Heart left ventricle (tissue), 16 donors: ENCODE data around the gene XXYLT1. TPM values are rescaled to one million over a fixed set of nuclear protein-coding genes. Genes with fewer than 3 reads are reported as not detected.

Experiments
- ATAC-seq, 4 donors: fragments of 200-7000 bp; cut with Tn5 transposase; one replicate each; pipeline ENCODE4 v1.9.1; 2020 to 2022; ENCODE audit warnings: moderate library complexity in 4 of 4, mild to moderate bottlenecking in 3 of 4, moderate number of reproducible peaks in 1 of 4
- DNase-seq, 5 donors: peaks; one replicate each; pipeline ENCODE4 v3.0.0-alpha.2; 2020
- H3K27ac ChIP-seq, 12 donors: fragments of 200-600 bp; sonication (generic) in 4 of 12; one replicate each; pipeline versions ENCODE4 v1.5.0 to v1.8.0; 2016 to 2022; ENCODE audit warnings: mild to moderate bottlenecking in 2 of 12
- H3K27me3 ChIP-seq, 9 donors: fragments of 200-600 bp; sonication (generic) in 2 of 9; one replicate each; pipeline versions ENCODE4 v1.5.1 to v1.8.0; 2016 to 2022; ENCODE audit warnings: mild to moderate bottlenecking in 3 of 9
- H3K36me3 ChIP-seq, 9 donors: fragments of 200-600 bp; sonication (generic) in 2 of 9; one replicate each; pipeline versions ENCODE4 v1.5.0 to v1.8.0; 2018 to 2022; ENCODE audit warnings: mild to moderate bottlenecking in 2 of 9
- H3K4me1 ChIP-seq, 12 donors: fragments of 200-600 bp; sonication (generic) in 4 of 12; one replicate each; pipeline versions ENCODE4 v1.5.0 to v1.8.0; 2016 to 2022; ENCODE audit warnings: mild to moderate bottlenecking in 3 of 12
- H3K4me3 ChIP-seq, 12 donors: fragments of 200-600 bp; sonication (generic) in 4 of 12; one replicate each; pipeline versions ENCODE4 v1.5.0 to v1.8.0; 2017 to 2022; ENCODE audit warnings: mild to moderate bottlenecking in 9 of 12, moderate library complexity in 4 of 12
- H3K9me3 ChIP-seq, 12 donors: fragments of 200-600 bp; sonication (generic) in 4 of 12; one replicate each; pipeline versions ENCODE4 v1.5.0 to v1.8.0; 2016 to 2022; ENCODE audit warnings: mild to moderate bottlenecking in 1 of 12
- POLR2A ChIP-seq, 2 donors: fragments of 450-650 bp; IDR thresholded peaks; one replicate each; pipeline ENCODE4 v1.6.1; 2017; ENCODE audit warnings: antibody characterized with exemption in 2 of 2, mild to moderate bottlenecking in 2 of 2, moderate library complexity in 2 of 2
- WGBS, 4 donors: extraction: QIAGEN DNeasy Blood & Tissue Kit in 2 of 4; methylation state at CpG; one replicate each; pipeline versions ENCODE4 v1.1.5 to v1.1.7; 2013 to 2018; 5-methylcytosine and 5-hydroxymethylcytosine counted together
- intact Hi-C, 10 donors: fragments of 100-400 bp; cut with DNase I; formaldehyde crosslinking; loops; one replicate each; pipeline versions ENCODE4 v1.11.1 to v1.14.2; 2022
- polyA plus RNA-seq, 2 donors: library from polyadenylated mRNA; stranded (reverse); fragments of 200-250 nt; gene quantifications; one replicate each; pipeline ENCODE4 v1.2.3, GENCODE V29; 2013
- total RNA-seq, 9 donors: library from RNA; depleted of rRNA in 2 of 9; stranded (reverse); fragments of >200 nt in 2 of 9; fragmentation: NEBNext Ultra II Directional in 3 of 9; extraction: Animal tissue kit (Norgen Biotek cat#: 25700) in 3 of 9; gene quantifications; one replicate each; pipeline versions ENCODE4 v1.1.0 to v1.2.4, GENCODE V29; 2016 to 2023
- TF ChIP-seq, protein P1 (sequence below), 12 donors: fragments of 200-600 bp; sonication (generic) in 4 of 12; IDR thresholded peaks; one replicate each; pipeline versions ENCODE4 v1.5.0 to v1.8.0; 2018 to 2022; ENCODE audit warnings: antibody characterized with exemption in 12 of 12, mild to moderate bottlenecking in 5 of 12
- donor health status: ischemic (EF 13 %, LVEDD 7.1; RV severe dilation, severe dysfunction).
- donor health status: healthy with polysubstance abuse.
- donor health status: DM: no; HTN: yes; CAD: no.
- donor health status: DM: no; HTN: no; CAD: no.
- donor health status: ischemic (EF 25% LVEDD 6.9; RV normal size, moderate dysfunction).
- donor health status: ischemic (EF 25% LVEDD 5.7; RV mildly dilated, moderate dysfunction).
- donor health status: healthy.
- donor health status: DM: yes; HTN: yes; CAD: no.
- donor health status: ischemic (EF 35%, LVEDD 5.7; RV mildly dilated, moderate dysfunction).
- donor health status: nonischemic (EF 11% LVEDD 7.7; RV severe dilation, severe dysfunction).
- donor health status: DM: yes; HTN: yes; CAD: no.
- donor health status: PGD.
- donor health status: ischemic (EF 29% LVEDD 5.4; RV normal size, mild dysfunction).
- donor health status: nonischemic (EF 23%, LVEDD 6.1; RV moderate dilation, normal function).

Gene XXYLT1
- total and polyA plus RNA-seq, 11 donors: 1.9 to 8.6 (median 4.8) TPM

DNA sequence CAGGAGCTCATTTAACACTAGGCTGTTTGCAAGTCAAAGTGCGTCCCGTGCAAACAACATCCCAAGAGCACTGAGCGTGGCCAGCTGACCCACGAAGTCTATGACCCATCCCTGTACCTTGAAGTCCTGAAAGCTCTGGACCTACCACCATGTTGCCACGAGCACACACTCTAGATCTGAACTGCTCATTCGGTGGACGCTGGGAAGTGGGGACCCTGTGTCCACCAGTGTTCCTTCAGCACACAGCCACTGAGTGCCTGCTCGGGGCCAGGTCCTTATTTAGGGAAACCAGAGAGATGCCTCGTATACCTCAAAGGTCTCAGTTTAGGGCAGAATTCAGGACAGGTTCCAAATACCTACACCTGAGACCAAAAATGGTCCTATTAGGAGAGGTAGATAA, 236.9 kb downstream of the XXYLT1 start:
- 75 to 88% (median 80%) methylated on average over 4 to 9 of the region's 9 CpGs for WGBS, 4 donors
- Histone ChIP-seq H3K27me3 (no peaks in the 10 kb centered on the region), H3K36me3 (no peaks in the 10 kb centered on the region), H3K9me3 (peaks cover 0 to 5% (median 0%) of the 10 kb centered on the region in 12 donors), H3K27ac (no peak overlapping the region), H3K4me1 (peaks cover 0 to 33% (median 6%) of the 10 kb centered on the region in 12 donors), H3K4me3 (no peak overlapping the region)
- intact Hi-C loops: no loop called here
- no peak for ATAC-seq
- no peak for TF ChIP-seq POLR2A (IDR thresholded peaks at IDR 0.05)
- TF ChIP-seq, protein P1, sequence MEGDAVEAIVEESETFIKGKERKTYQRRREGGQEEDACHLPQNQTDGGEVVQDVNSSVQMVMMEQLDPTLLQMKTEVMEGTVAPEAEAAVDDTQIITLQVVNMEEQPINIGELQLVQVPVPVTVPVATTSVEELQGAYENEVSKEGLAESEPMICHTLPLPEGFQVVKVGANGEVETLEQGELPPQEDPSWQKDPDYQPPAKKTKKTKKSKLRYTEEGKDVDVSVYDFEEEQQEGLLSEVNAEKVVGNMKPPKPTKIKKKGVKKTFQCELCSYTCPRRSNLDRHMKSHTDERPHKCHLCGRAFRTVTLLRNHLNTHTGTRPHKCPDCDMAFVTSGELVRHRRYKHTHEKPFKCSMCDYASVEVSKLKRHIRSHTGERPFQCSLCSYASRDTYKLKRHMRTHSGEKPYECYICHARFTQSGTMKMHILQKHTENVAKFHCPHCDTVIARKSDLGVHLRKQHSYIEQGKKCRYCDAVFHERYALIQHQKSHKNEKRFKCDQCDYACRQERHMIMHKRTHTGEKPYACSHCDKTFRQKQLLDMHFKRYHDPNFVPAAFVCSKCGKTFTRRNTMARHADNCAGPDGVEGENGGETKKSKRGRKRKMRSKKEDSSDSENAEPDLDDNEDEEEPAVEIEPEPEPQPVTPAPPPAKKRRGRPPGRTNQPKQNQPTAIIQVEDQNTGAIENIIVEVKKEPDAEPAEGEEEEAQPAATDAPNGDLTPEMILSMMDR (IDR thresholded peaks at IDR 0.05): no peak
- DNase-seq: no peak

GRCh38 chr3:195033531-195034091, 237.3 kb downstream of the XXYLT1 start:
- Histone ChIP-seq H3K4me3 (no peak overlapping the region), H3K9me3 (peaks cover 0 to 5% (median 0%) of the 10 kb centered on the region in 12 donors), H3K36me3 (no peaks in the 10 kb centered on the region), H3K4me1 (peaks cover 0 to 36% (median 6%) of the 10 kb centered on the region in 12 donors), H3K27me3 (no peaks in the 10 kb centered on the region), H3K27ac (no peak overlapping the region)
- ATAC-seq: no peak
- WGBS, 4 donors: 71 to 85% (median 79%) methylated on average over 9 to 12 of the region's 12 CpGs
- no peak for TF ChIP-seq POLR2A (IDR thresholded peaks at IDR 0.05)
- TF ChIP-seq, protein P1 (IDR thresholded peaks at IDR 0.05): no peak
- no peak for DNase-seq
- intact Hi-C loops: no loop called here

GRCh38 chr3:195032955-195033354, 238.0 kb downstream of the XXYLT1 start:
- Histone ChIP-seq H3K27ac (no peak overlapping the region), H3K4me3 (no peak overlapping the region), H3K27me3 (no peaks in the 10 kb centered on the region), H3K9me3 (peaks cover 0 to 5% (median 0%) of the 10 kb centered on the region in 12 donors), H3K4me1 (peaks cover 0 to 37% (median 6%) of the 10 kb centered on the region in 12 donors), H3K36me3 (no peaks in the 10 kb centered on the region)
- 96 to 98% (median 97%) methylated on average over 10 of the region's 10 CpGs for WGBS, 4 donors
- ATAC-seq (no peak), DNase-seq (no peak)
- intact Hi-C loops: no loop called here
- TF ChIP-seq, protein P1 (IDR thresholded peaks at IDR 0.05): no peak
- no peak for TF ChIP-seq POLR2A (IDR thresholded peaks at IDR 0.05)

- Histone ChIP-seq H3K4me1 (peaks cover 0 to 37% (median 6%) of the 10 kb centered on the region in 12 donors), H3K36me3 (no peaks in the 10 kb centered on the region), H3K9me3 (peaks cover 0 to 5% (median 0%) of the 10 kb centered on the region in 12 donors), H3K27me3 (no peaks in the 10 kb centered on the region), H3K4me3 (no peak overlapping the region), H3K27ac (peak overlapping the region in 3 of 12 donors; percentile 6 to 50 (median 13))
- DNase-seq (no peak), ATAC-seq (no peak)
- TF ChIP-seq, protein P1 (IDR thresholded peaks at IDR 0.05): no peak
- no peak for TF ChIP-seq POLR2A (IDR thresholded peaks at IDR 0.05)
- intact Hi-C loops: no loop called here
- 80 to 84% (median 81%) methylated on average over 10 to 12 of the region's 12 CpGs for WGBS, 4 donors
Observed at GRCh38 chr3:195032106-195032759, 238.7 kb downstream of the XXYLT1 start.
